NCI-H748 treated with DMSO at 0.1 percent for 48 hours (cell line): ENCODE results near the gene CAPN13.

ENCODE experiments used
- DNase-seq: peaks from one replicate; lab custom pipeline; 2025; lab: John Stamatoyannopoulos, UW

CAPN13 gene

GRCh38 chr2:30807249-30807648 lies at the start of gene CAPN13:
CAPN13 (minus strand) TSS chr2:30807446; CDS start chr2:30787325, 20,121 bp downstream.
- no peak for DNase-seq

- no peak for DNase-seq
Measured at GRCh38 chr2:30847841-30848240, 40.6 kb upstream of the CAPN13 start.

GRCh38 chr2:30847329-30847728 lies 40.1 kb upstream of the CAPN13 start:
- no peak for DNase-seq

- no peak for DNase-seq
Measured at GRCh38 chr2:30828586-30828985, 21.3 kb upstream of the CAPN13 start.

- DNase-seq: no peak
Measured at GRCh38 chr2:30826916-30827315, 19.7 kb upstream of the CAPN13 start.

GRCh38 chr2:30826481-30826880 lies 19.2 kb upstream of the CAPN13 start:
- DNase-seq: no peak

GRCh38 chr2:30823452-30823851 lies 16.2 kb upstream of the CAPN13 start:
- DNase-seq: no peak

- no peak for DNase-seq
Measured at GRCh38 chr2:30821960-30822359, 14.7 kb upstream of the CAPN13 start.

- DNase-seq: no peak
Measured at GRCh38 chr2:30820381-30821055, 13.3 kb upstream of the CAPN13 start.

- no peak for DNase-seq
Measured at GRCh38 chr2:30809938-30810337, 2.7 kb upstream of the CAPN13 start.

- DNase-seq: no peak
Measured at GRCh38 chr2:30808695-30809094, 1.4 kb upstream of the CAPN13 start.

- no peak for DNase-seq
Measured at GRCh38 chr2:30803281-30803680, 4.0 kb downstream of the CAPN13 start.

- DNase-seq: no peak
Measured at GRCh38 chr2:30802611-30803010, 4.6 kb downstream of the CAPN13 start.

- DNase-seq: no peak
Measured at GRCh38 chr2:30801821-30802455, 5.3 kb downstream of the CAPN13 start.

GRCh38 chr2:30800159-30800558 lies 7.1 kb downstream of the CAPN13 start:
- no peak for DNase-seq

- DNase-seq: no peak
Measured at GRCh38 chr2:30799366-30799765, 7.9 kb downstream of the CAPN13 start.

GRCh38 chr2:30798536-30798991 lies 8.7 kb downstream of the CAPN13 start:
- DNase-seq: no peak

GRCh38 chr2:30797381-30798015 lies 9.7 kb downstream of the CAPN13 start:
- DNase-seq: no peak

GRCh38 chr2:30796699-30797098 lies 10.5 kb downstream of the CAPN13 start:
- no peak for DNase-seq

- DNase-seq: no peak
Measured at GRCh38 chr2:30792521-30792920, 14.7 kb downstream of the CAPN13 start.

GRCh38 chr2:30790879-30791278 lies 16.4 kb downstream of the CAPN13 start:
- no peak for DNase-seq

- no peak for DNase-seq
Measured at GRCh38 chr2:30789670-30790210, 17.5 kb downstream of the CAPN13 start.
